Measurements from ENCODE around the gene TPSD1.

Gene TPSD1

DNA sequence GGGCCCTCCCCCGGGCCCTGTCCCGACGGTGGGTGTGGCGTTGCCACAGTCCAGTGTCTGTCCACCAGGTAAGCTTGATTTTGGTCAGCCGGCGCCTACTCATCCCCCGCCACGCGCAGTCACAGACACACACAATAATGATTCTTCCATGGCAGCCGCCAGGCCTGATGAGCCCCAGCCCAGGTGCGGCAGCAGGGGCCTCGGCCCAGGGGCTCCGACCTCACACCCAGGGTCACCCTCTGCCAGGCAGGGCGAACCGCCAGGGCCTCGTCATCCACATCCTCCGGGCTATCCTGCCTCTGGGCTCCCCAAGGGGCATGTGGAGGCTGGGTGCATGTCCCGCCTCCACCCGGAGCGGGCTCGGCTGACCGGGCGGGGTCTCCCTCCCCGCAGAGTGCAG lies 38.3 kb upstream of the TPSD1 start:
- DNase-seq (ENCODE audit: low spot score) = no peak
- TF ChIP-seq, protein P1, sequence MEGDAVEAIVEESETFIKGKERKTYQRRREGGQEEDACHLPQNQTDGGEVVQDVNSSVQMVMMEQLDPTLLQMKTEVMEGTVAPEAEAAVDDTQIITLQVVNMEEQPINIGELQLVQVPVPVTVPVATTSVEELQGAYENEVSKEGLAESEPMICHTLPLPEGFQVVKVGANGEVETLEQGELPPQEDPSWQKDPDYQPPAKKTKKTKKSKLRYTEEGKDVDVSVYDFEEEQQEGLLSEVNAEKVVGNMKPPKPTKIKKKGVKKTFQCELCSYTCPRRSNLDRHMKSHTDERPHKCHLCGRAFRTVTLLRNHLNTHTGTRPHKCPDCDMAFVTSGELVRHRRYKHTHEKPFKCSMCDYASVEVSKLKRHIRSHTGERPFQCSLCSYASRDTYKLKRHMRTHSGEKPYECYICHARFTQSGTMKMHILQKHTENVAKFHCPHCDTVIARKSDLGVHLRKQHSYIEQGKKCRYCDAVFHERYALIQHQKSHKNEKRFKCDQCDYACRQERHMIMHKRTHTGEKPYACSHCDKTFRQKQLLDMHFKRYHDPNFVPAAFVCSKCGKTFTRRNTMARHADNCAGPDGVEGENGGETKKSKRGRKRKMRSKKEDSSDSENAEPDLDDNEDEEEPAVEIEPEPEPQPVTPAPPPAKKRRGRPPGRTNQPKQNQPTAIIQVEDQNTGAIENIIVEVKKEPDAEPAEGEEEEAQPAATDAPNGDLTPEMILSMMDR (IDR thresholded peaks at IDR 0.05; ENCODE audit: extremely low read depth, missing control alignments) = no peak

DNA sequence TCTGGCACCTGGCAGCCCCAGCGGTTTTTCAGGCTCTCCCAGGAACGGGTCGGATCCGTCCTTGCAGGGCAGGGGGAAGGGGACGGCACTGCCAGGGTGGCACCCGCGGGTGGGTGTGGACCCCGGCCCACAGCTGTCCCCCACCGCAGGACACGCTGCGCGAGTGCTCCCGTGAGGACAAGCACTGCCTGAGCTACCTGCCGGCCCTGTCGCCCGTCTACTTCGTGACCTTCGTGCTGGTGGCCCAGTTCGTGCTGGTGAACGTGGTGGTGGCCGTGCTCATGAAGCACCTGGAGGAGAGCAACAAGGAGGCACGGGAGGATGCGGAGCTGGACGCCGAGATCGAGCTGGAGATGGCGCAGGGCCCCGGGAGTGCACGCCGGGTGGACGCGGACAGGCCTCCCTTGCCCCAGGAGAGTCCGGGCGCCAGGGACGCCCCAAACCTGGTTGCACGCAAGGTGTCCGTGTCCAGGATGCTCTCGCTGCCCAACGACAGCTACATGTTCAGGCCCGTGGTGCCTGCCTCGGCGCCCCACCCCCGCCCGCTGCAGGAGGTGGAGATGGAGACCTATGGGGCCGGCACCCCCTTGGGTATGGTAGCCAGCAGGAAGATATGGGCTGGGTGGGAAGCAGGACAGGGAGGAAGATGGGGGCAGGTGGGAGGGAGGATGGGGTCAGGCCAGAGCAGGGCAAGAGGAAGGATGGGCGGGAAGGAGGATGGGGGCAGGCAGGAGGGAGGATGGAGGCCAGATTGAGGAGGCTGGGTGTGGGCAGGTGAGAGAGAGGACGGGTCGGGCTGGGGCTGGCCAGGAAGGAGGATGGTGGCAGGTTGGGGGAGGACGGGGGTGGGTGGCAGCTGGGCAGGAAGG lies 37.6 kb upstream of the TPSD1 start:
- TF ChIP-seq, protein P1 (IDR thresholded peaks at IDR 0.05; ENCODE audit: extremely low read depth, missing control alignments) = no peak
- DNase-seq (ENCODE audit: low spot score) = no peak

DNA sequence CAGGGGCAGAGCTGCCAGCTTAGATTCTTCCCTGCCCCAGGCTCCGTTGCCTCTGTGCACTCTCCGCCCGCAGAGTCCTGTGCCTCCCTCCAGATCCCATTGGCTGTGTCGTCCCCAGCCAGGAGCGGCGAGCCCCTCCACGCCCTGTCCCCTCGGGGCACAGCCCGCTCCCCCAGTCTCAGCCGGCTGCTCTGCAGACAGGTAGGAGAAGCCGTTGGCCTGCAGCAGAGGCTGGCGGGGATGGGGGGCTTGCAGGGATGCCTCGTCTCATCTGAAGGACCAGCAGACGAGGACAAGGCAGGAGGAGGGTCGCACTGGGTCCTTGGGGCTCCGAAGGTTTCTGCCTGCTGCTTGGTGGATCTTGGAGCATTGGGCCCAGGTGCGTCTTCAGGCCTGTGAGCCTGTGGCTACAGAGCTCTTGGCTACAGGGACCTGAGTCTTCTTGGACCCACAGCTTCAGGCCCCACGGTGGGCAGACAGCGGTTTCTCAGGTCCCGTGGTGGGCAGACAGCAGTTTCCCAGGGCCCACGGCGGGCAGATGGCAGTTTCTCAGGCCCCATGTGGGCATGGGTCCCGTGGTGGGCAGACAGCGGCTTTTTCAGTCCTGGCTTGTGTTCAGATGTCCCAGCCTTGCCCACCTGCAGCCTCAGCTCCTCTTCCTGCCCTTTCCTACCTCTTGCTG lies 36.8 kb upstream of the TPSD1 start:
- TF ChIP-seq, protein P1 (IDR thresholded peaks at IDR 0.05; ENCODE audit: extremely low read depth, missing control alignments) = no peak
- no peak for DNase-seq (ENCODE audit: low spot score)

DNA sequence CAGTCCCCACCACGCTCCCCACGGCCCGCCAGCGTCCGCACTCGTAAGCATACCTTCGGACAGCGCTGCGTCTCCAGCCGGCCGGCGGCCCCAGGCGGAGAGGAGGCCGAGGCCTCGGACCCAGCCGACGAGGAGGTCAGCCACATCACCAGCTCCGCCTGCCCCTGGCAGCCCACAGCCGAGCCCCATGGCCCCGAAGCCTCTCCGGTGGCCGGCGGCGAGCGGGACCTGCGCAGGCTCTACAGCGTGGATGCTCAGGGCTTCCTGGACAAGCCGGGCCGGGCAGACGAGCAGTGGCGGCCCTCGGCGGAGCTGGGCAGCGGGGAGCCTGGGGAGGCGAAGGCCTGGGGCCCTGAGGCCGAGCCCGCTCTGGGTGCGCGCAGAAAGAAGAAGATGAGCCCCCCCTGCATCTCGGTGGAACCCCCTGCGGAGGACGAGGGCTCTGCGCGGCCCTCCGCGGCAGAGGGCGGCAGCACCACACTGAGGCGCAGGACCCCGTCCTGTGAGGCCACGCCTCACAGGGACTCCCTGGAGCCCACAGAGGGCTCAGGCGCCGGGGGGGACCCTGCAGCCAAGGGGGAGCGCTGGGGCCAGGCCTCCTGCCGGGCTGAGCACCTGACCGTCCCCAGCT lies 35.7 kb upstream of the TPSD1 start:
- TF ChIP-seq, protein P1 (IDR thresholded peaks at IDR 0.05; ENCODE audit: extremely low read depth, missing control alignments) = no peak
- no peak for DNase-seq (ENCODE audit: low spot score)

DNA sequence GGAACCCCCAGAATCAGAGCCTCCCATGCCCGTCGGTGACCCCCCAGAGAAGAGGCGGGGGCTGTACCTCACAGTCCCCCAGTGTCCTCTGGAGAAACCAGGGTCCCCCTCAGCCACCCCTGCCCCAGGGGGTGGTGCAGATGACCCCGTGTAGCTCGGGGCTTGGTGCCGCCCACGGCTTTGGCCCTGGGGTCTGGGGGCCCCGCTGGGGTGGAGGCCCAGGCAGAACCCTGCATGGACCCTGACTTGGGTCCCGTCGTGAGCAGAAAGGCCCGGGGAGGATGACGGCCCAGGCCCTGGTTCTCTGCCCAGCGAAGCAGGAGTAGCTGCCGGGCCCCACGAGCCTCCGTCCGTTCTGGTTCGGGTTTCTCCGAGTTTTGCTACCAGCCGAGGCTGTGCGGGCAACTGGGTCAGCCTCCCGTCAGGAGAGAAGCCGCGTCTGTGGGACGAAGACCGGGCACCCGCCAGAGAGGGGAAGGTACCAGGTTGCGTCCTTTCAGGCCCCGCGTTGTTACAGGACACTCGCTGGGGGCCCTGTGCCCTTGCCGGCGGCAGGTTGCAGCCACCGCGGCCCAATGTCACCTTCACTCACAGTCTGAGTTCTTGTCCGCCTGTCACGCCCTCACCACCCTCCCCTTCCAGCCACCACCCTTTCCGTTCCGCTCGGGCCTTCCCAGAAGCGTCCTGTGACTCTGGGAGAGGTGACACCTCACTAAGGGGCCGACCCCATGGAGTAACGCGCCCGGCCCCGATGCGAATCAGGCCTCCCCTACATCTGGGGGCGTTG lies 34.8 kb upstream of the TPSD1 start:
- TF ChIP-seq, protein P1 (IDR thresholded peaks at IDR 0.05; ENCODE audit: extremely low read depth, missing control alignments) = no peak
- DNase-seq (ENCODE audit: low spot score) = no peak

DNA sequence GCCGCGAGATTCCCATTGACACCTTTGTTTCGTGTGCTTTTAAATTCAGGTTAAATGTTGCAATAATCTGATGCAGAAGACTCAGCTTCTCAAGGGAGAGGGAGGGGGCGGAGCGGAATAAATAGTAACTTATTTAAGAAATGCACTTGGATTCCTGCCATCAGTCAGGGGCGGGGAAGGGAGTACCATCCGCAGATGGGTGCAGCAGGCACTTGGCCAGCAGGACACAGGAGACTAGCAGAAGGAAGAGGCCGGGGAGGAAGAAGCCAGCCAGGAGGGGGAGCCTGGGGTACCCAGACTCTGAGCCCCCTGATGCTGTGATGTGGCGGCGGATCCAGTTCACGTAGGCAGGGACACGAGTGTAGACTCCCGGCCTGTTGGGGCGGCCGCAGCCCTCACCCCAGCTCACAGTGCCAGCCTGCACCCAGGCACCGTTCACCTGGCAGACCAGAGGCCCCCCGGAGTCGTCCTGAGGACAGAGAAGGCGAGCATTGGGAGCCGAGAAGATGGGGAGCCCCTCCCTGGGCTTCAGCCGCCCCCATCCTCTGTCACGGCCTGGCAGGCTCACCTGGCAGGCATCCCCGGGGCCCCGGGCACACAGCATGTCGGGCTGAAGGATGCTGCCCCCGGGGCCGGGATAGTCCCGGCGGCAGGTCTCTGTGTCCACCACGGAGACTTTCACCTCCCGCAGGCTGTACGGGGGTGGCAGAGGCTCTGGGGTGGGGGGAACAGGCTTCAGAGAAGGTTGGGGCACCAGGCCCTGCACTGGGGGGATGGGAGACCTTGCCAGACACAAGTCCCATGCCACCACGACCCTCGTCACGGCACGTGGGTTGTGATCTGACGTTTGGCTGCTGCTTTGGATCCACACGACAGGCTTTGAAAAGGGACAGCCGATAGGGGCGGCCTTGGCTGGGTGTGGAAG lies 34.0 kb upstream of the TPSD1 start:
- no peak for DNase-seq (ENCODE audit: low spot score)
- TF ChIP-seq, protein P1 (IDR thresholded peaks at IDR 0.05; ENCODE audit: extremely low read depth, missing control alignments) = no peak

Data from GM20000 (cell line).